NCI-H526 treated with DMSO at 0.1 percent for 48 hours (cell line): ENCODE results near the gene DNAAF9.

Experiments used
- DNase-seq: peaks from one replicate; lab custom pipeline; 2025; lab: John Stamatoyannopoulos, UW

DNAAF9 gene

GRCh38 chr20:3410464-3410863 is 3.0 kb upstream of the DNAAF9 start:
- DNase-seq: no peak

GRCh38 chr20:3409417-3409816 is 1.9 kb upstream of the DNAAF9 start:
- no peak for DNase-seq

- peak; percentile 72 for DNase-seq
Measured at GRCh38 chr20:3407771-3408637, 535 bp upstream of the DNAAF9 start.

GRCh38 chr20:3406481-3407039 is 909 bp downstream of the DNAAF9 start:
- peak; percentile 16 for DNase-seq

GRCh38 chr20:3405696-3406358 is 1.6 kb downstream of the DNAAF9 start:
- no peak for DNase-seq

- DNase-seq: no peak
Measured at GRCh38 chr20:3405139-3405538, 2.3 kb downstream of the DNAAF9 start.

GRCh38 chr20:3404402-3404801 is 3.1 kb downstream of the DNAAF9 start:
- no peak for DNase-seq

GRCh38 chr20:3403741-3404140 is 3.7 kb downstream of the DNAAF9 start:
- DNase-seq: no peak

GRCh38 chr20:3402453-3402852 is 5.0 kb downstream of the DNAAF9 start:
- no peak for DNase-seq

- DNase-seq: no peak
Measured at GRCh38 chr20:3400260-3401155, 7.0 kb downstream of the DNAAF9 start.

- DNase-seq: no peak
Measured at GRCh38 chr20:3398681-3399252, 8.7 kb downstream of the DNAAF9 start.

GRCh38 chr20:3396492-3396891 is 11.0 kb downstream of the DNAAF9 start:
- no peak for DNase-seq

GRCh38 chr20:3392756-3393155 is 14.7 kb downstream of the DNAAF9 start:
- DNase-seq: no peak

GRCh38 chr20:3390759-3391425 is 16.6 kb downstream of the DNAAF9 start:
- DNase-seq: no peak

- no peak for DNase-seq
Measured at GRCh38 chr20:3383878-3384495, 23.5 kb downstream of the DNAAF9 start.

GRCh38 chr20:3382836-3383235 is 24.6 kb downstream of the DNAAF9 start:
- no peak for DNase-seq

GRCh38 chr20:3380228-3381070 is 27.0 kb downstream of the DNAAF9 start:
- DNase-seq: no peak

GRCh38 chr20:3378138-3378537 is 29.3 kb downstream of the DNAAF9 start:
- no peak for DNase-seq

GRCh38 chr20:3377644-3378043 is 29.8 kb downstream of the DNAAF9 start:
- no peak for DNase-seq

GRCh38 chr20:3374296-3374695 is 33.2 kb downstream of the DNAAF9 start:
- no peak for DNase-seq
